Fibroblast of gingiva (primary cell): ENCODE data around the gene TRMT2A.
A peak's percentile ranks its signal among the peaks of the same experiment; 100 is the strongest.

ENCODE experiments used
- DNase-seq: peaks from one replicate; pipeline ENCODE4 v3.0.0-alpha.2; 2011; ENCODE audit warnings: low read depth

TRMT2A gene

GRCh38 chr22:20106205-20106848, 10.7 kb downstream of the TRMT2A start:
- no peak for DNase-seq

GRCh38 chr22:20105456-20106204, 11.4 kb downstream of the TRMT2A start:
- DNase-seq, result no peak

GRCh38 chr22:20102203-20102780, 14.7 kb downstream of the TRMT2A start:
- DNase-seq, result no peak

GRCh38 chr22:20101638-20102037, 15.4 kb downstream of the TRMT2A start:
- no peak for DNase-seq

GRCh38 chr22:20099099-20099711, 17.8 kb downstream of the TRMT2A start:
- DNase-seq, result no peak

- no peak for DNase-seq
These were observed 20.2 kb downstream of the TRMT2A start for GRCh38 chr22:20096574-20097420.

GRCh38 chr22:20095521-20095920, 21.5 kb downstream of the TRMT2A start:
- no peak for DNase-seq

GRCh38 chr22:20094197-20094807, 22.7 kb downstream of the TRMT2A start:
- DNase-seq, result no peak

GRCh38 chr22:20093418-20094196, 23.4 kb downstream of the TRMT2A start:
- DNase-seq, result no peak

GRCh38 chr22:20092477-20092854, 24.6 kb downstream of the TRMT2A start:
- no peak for DNase-seq

- DNase-seq, result no peak
These were observed 25.1 kb downstream of the TRMT2A start for GRCh38 chr22:20091690-20092476.

GRCh38 chr22:20090730-20091240, 26.2 kb downstream of the TRMT2A start:
- no peak for DNase-seq

GRCh38 chr22:20089977-20090729, 26.9 kb downstream of the TRMT2A start:
- DNase-seq, result peak; percentile 71

- no peak for DNase-seq
These were observed 27.6 kb downstream of the TRMT2A start for GRCh38 chr22:20089226-20089976.

- DNase-seq, result no peak
These were observed 28.8 kb downstream of the TRMT2A start for GRCh38 chr22:20088263-20088648.

GRCh38 chr22:20087319-20088262, 29.4 kb downstream of the TRMT2A start:
- no peak for DNase-seq

- DNase-seq, result no peak
These were observed 30.3 kb downstream of the TRMT2A start for GRCh38 chr22:20086763-20087162.
